Epithelial cell of esophagus (primary cell): ENCODE data around the gene HSF5.

Experiments
- DNase-seq: peaks from one replicate; pipeline ENCODE4 v3.0.0; 2010; ENCODE audit warnings: low read depth
- H3K4me3 ChIP-seq: 2 replicates; pipeline ENCODE4 v1.5.1; 2011; ENCODE audit warnings: mild to moderate bottlenecking, low read length, control low read depth
- CTCF ChIP-seq: IDR thresholded peaks from 2 replicates; pipeline ENCODE4 v1.5.1; 2011; ENCODE audit warnings: low read depth, mild to moderate bottlenecking, low read length, control low read depth, inconsistent platforms; ENCODE audit not compliant: insufficient read depth; ENCODE audit errors: missing control alignments

HSF5 gene

GRCh38 chr17:58382872-58383242 lies 105.4 kb downstream of the HSF5 start:
- DNase-seq = no peak
- H3K4me3 ChIP-seq = no peak overlapping the region
- TF ChIP-seq CTCF = no peak

GRCh38 chr17:58382108-58382871 lies 105.9 kb downstream of the HSF5 start:
- DNase-seq = no peak
- no peak for TF ChIP-seq CTCF

GRCh38 chr17:58381124-58382035 lies 106.8 kb downstream of the HSF5 start:
- H3K4me3 ChIP-seq = no peak overlapping the region
- DNase-seq = no peak
- TF ChIP-seq CTCF = no peak

More at GRCh38 chr17:58382108-58382871, 105.9 kb downstream of the HSF5 start:
- no peak overlapping the region for H3K4me3 ChIP-seq

GRCh38 chr17:58380207-58381123 lies 107.7 kb downstream of the HSF5 start:
- TF ChIP-seq CTCF = no peak
- no peak overlapping the region for H3K4me3 ChIP-seq
- DNase-seq = no peak

- H3K4me3 ChIP-seq = no peak overlapping the region
- no peak for DNase-seq
- no peak for TF ChIP-seq CTCF
These were observed 108.7 kb downstream of the HSF5 start for GRCh38 chr17:58379511-58379824.

- DNase-seq = no peak
- TF ChIP-seq CTCF = no peak
- H3K4me3 ChIP-seq = no peak overlapping the region
These were observed 109.3 kb downstream of the HSF5 start for GRCh38 chr17:58378733-58379510.
